Astrocyte (in vitro differentiated cells and primary cell): ENCODE results near the gene PARD3B.

ENCODE experiments used
- CTCF ChIP-seq: IDR thresholded peaks from 2 replicates; pipeline ENCODE4 v1.5.1; 2011; ENCODE audit warnings: low read depth, mild to moderate bottlenecking, inconsistent platforms, low read length, moderate library complexity; ENCODE audit not compliant: insufficient read depth
- EZH2 ChIP-seq: IDR thresholded peaks from 2 replicates; pipeline ENCODE4 v1.6.1; 2012; ENCODE audit warnings: mild to moderate bottlenecking, low read length, inconsistent platforms; ENCODE audit not compliant: insufficient read depth

DNA sequence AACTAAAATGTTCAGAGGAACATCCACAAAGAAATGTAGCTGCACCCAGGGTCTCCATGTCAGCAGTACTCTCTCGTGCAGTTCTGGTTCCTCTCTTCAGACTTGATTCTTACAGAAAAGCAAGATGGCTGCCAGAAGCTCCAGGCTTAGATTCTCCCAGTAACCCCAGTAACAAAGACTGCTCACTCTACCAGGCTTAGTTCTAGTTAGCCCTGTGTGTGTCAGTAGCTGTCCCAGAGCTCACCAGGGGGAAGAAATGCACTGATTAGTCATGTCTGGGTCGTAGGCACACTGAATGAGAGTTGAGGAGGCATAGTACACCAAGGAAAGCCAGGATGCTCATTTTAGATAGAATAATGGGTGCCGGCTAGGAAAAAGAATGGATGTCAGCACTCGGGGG is 742.0 kb downstream of the PARD3B start:
- no peak for TF ChIP-seq CTCF
- no peak for TF ChIP-seq EZH2
